Astrocyte (in vitro differentiated cells and primary cell): ENCODE results near the gene FER. TPM values are rescaled to one million over a fixed set of nuclear protein-coding genes. Genes with fewer than 3 reads are reported as not detected.

Source experiments
- DNase-seq: peaks from one replicate; pipeline ENCODE4 v3.0.0-alpha.2; 2010; ENCODE audit warnings: low read depth
- FAIRE-seq: peaks from 2 replicates; lab custom pipeline; 2011; peaks lifted over from hg19 to GRCh38; lab: Jason Lieb, UNC
- H2AFZ ChIP-seq: 2 replicates; pipeline ENCODE4 v1.6.0; 2012; ENCODE audit warnings: low read depth, low read length, inconsistent platforms
- H3K27ac ChIP-seq: 2 replicates; pipeline ENCODE4 v1.5.1; 2011; ENCODE audit warnings: low read depth, low read length, inconsistent platforms
- H3K27me3 ChIP-seq: 2 replicates; pipeline ENCODE4 v1.6.0; 2011; ENCODE audit warnings: low read length, inconsistent platforms; ENCODE audit not compliant: insufficient read depth
- H3K36me3 ChIP-seq: 2 replicates; pipeline ENCODE4 v1.5.1; 2011; ENCODE audit warnings: low read length, inconsistent platforms; ENCODE audit not compliant: insufficient read depth
- H3K4me1 ChIP-seq: 2 replicates; pipeline ENCODE4 v1.5.1; 2011; ENCODE audit warnings: low read length, inconsistent platforms; ENCODE audit not compliant: insufficient read depth
- H3K4me2 ChIP-seq: 2 replicates; pipeline ENCODE4 v1.6.0; 2012; ENCODE audit warnings: low read length, inconsistent platforms
- H3K4me3 ChIP-seq: 2 replicates; pipeline ENCODE4 v1.5.1; 2011; ENCODE audit warnings: low read depth, mild to moderate bottlenecking, low read length, inconsistent platforms; ENCODE audit not compliant: insufficient read depth
- H3K79me2 ChIP-seq: 2 replicates; pipeline ENCODE4 v1.6.0; 2012; ENCODE audit warnings: mild to moderate bottlenecking, low read length, inconsistent platforms; ENCODE audit not compliant: insufficient read depth
- H3K9ac ChIP-seq: 2 replicates; pipeline ENCODE4 v1.6.0; 2012; ENCODE audit warnings: mild to moderate bottlenecking, low read length, inconsistent platforms
- H3K9me3 ChIP-seq: 2 replicates; pipeline ENCODE4 v1.5.1; 2012; ENCODE audit warnings: low read depth, mild to moderate bottlenecking, low read length, inconsistent platforms; ENCODE audit not compliant: insufficient read depth
- H4K20me1 ChIP-seq: 2 replicates; pipeline ENCODE4 v1.6.0; 2012; ENCODE audit warnings: low read length, inconsistent platforms; ENCODE audit not compliant: insufficient read depth
- H3K27ac Mint-ChIP-seq: one replicate; pipeline ENCODE4 v1.8.0; 2021; ENCODE audit warnings: mild to moderate bottlenecking, mixed read lengths; ENCODE audit not compliant: unreplicated experiment
- H3K27me3 Mint-ChIP-seq: one replicate; pipeline ENCODE4 v1.8.0; 2021; ENCODE audit warnings: low read depth, mixed read lengths; ENCODE audit not compliant: unreplicated experiment
- H3K36me3 Mint-ChIP-seq: one replicate; pipeline ENCODE4 v1.8.0; 2021; ENCODE audit warnings: low read depth, mixed read lengths; ENCODE audit not compliant: unreplicated experiment
- H3K4me1 Mint-ChIP-seq: one replicate; pipeline ENCODE4 v1.8.0; 2021; ENCODE audit warnings: low read depth, mixed read lengths; ENCODE audit not compliant: unreplicated experiment
- H3K4me3 Mint-ChIP-seq: one replicate; pipeline ENCODE4 v1.8.0; 2021; ENCODE audit warnings: mild to moderate bottlenecking, moderate library complexity, mixed read lengths; ENCODE audit not compliant: unreplicated experiment
- H3K9me3 Mint-ChIP-seq: one replicate; pipeline ENCODE4 v1.8.0; 2021; ENCODE audit warnings: mild to moderate bottlenecking, mixed read lengths; ENCODE audit not compliant: unreplicated experiment
- CTCF ChIP-seq: IDR thresholded peaks from 2 replicates; pipeline ENCODE4 v1.5.1; 2011; ENCODE audit warnings: low read depth, mild to moderate bottlenecking, inconsistent platforms, low read length, moderate library complexity; ENCODE audit not compliant: insufficient read depth
- EZH2 ChIP-seq: IDR thresholded peaks from 2 replicates; pipeline ENCODE4 v1.6.1; 2012; ENCODE audit warnings: mild to moderate bottlenecking, low read length, inconsistent platforms; ENCODE audit not compliant: insufficient read depth
- total RNA-seq: library from RNA; stranded (reverse); gene quantifications from 2 replicates; pipeline ENCODE4 v1.2.1, GENCODE V29; 2021

Gene FER
- total RNA-seq, 1 donor from 2014 or later, result 21.6 TPM

DNA sequence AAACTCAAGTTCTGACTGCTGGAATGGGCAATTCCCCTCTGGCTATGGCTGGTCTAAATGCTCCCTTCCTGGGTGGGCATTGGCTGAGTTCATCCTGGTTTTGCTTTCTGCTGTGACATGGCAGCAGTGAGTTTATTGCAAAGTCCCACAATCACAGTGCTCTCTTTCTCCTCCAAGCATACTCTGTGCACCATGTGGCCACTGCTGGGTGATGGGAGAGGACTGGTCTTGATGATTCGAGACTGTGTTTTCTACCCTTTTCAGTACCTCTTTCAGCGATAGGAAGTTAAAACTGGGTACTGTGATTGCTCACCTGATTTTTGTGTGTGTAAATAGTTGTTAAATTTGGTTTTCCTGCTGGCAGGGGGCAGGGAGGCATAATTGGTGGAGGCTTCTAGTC is 49.7 kb downstream of the FER start:
- H3K27ac Mint-ChIP-seq, result no peak overlapping the region
- no peak overlapping the region for H3K27ac ChIP-seq
- no peaks in the 10 kb centered on the region for H3K27me3 Mint-ChIP-seq
- H3K4me2 ChIP-seq, result no peak overlapping the region
- peaks cover 17% of the 10 kb centered on the region for H3K4me1 ChIP-seq
- TF ChIP-seq CTCF (no peak), EZH2 (no peak)
- no peaks in the 10 kb centered on the region for H3K27me3 ChIP-seq
- H3K9me3 Mint-ChIP-seq, result peaks cover 5% of the 10 kb centered on the region
- H3K9me3 ChIP-seq, result no peaks in the 10 kb centered on the region
- H3K79me2 ChIP-seq, result peaks cover 24% of the 10 kb centered on the region
- H2AFZ ChIP-seq, result no peak overlapping the region
- H3K36me3 ChIP-seq, result no peaks in the 10 kb centered on the region
- no peak overlapping the region for H3K4me3 ChIP-seq
- peaks cover 7% of the 10 kb centered on the region for H3K4me1 Mint-ChIP-seq
- H4K20me1 ChIP-seq, result no peaks in the 10 kb centered on the region
- H3K4me3 Mint-ChIP-seq, result no peak overlapping the region
- FAIRE-seq (no peak), DNase-seq (no peak)
- no peak overlapping the region for H3K9ac ChIP-seq
- H3K36me3 Mint-ChIP-seq, result peaks cover 14% of the 10 kb centered on the region

DNA sequence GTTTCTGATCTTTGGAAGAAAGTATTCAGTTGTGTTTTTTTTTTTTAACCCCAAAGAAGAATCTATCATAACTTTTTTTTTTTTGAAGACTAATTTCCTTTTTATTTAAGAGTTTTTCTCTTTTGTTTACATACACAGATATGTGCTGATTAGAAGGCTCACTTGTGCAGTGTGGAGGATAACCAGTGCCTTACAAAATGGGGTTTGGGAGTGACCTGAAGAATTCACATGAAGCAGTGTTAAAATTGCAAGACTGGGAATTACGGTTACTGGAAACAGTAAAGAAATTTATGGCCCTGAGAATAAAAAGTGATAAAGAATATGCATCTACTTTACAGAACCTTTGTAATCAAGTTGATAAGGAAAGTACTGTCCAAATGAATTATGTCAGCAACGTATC is 50.3 kb downstream of the FER start:
- no peak for TF ChIP-seq EZH2
- no peak for TF ChIP-seq CTCF
- no peak overlapping the region for H3K4me3 Mint-ChIP-seq
- no peak overlapping the region for H3K27ac ChIP-seq

GRCh38 chr5:108798513-108799265 is 51.0 kb downstream of the FER start:
- peak overlapping the region; percentile 27 for H3K9ac ChIP-seq
- Mint-ChIP-seq H3K27me3 (no peaks in the 10 kb centered on the region), H3K36me3 (peaks cover 11% of the 10 kb centered on the region), H3K27ac (no peak overlapping the region), H3K9me3 (peaks cover 8% of the 10 kb centered on the region), H3K4me1 (peaks cover 7% of the 10 kb centered on the region), H3K4me3 (no peak overlapping the region)
- H3K9me3 ChIP-seq, result no peaks in the 10 kb centered on the region
- H2AFZ ChIP-seq, result no peak overlapping the region
- H3K27me3 ChIP-seq, result no peaks in the 10 kb centered on the region
- no peak overlapping the region for H3K4me3 ChIP-seq
- H3K79me2 ChIP-seq, result peaks cover 28% of the 10 kb centered on the region
- peak; percentile 14 for DNase-seq
- peak overlapping the region; percentile 32 for H3K4me2 ChIP-seq
- H4K20me1 ChIP-seq, result no peaks in the 10 kb centered on the region
- peak overlapping the region; percentile 57 for H3K27ac ChIP-seq
- no peak for FAIRE-seq
- no peaks in the 10 kb centered on the region for H3K36me3 ChIP-seq
- peaks cover 17% of the 10 kb centered on the region for H3K4me1 ChIP-seq
- TF ChIP-seq CTCF (no peak), EZH2 (no peak)

More for the DNA sequence above, 50.3 kb downstream of the FER start:
- Histone ChIP-seq H3K79me2 (peaks cover 27% of the 10 kb centered on the region), H2AFZ (no peak overlapping the region), H3K27me3 (no peaks in the 10 kb centered on the region), H3K9me3 (no peaks in the 10 kb centered on the region), H3K4me1 (peaks cover 17% of the 10 kb centered on the region), H3K4me3 (no peak overlapping the region), H3K9ac (no peak overlapping the region), H3K4me2 (no peak overlapping the region), H3K36me3 (no peaks in the 10 kb centered on the region), H4K20me1 (no peaks in the 10 kb centered on the region)
- no peak for FAIRE-seq
- Mint-ChIP-seq H3K9me3 (peaks cover 6% of the 10 kb centered on the region), H3K27ac (no peak overlapping the region), H3K27me3 (no peaks in the 10 kb centered on the region), H3K4me1 (peaks cover 7% of the 10 kb centered on the region), H3K36me3 (peaks cover 13% of the 10 kb centered on the region)
- DNase-seq, result no peak
